HG02623 (cell line): ENCODE measurements around the gene GRIK4.
"Not testable (repeated sequence)": the region's sequence is repeated elsewhere in the genome, so short reads cannot be mapped to it uniquely, and the experiment has no call there.

Experiments
- ATAC-seq: cut with Tn5 transposase; IDR thresholded peaks from one replicate; pipeline ENCODE4 v1.9.1; 2021; ENCODE audit warnings: moderate library complexity; ENCODE audit not compliant: unreplicated experiment

The GRIK4 gene

DNA sequence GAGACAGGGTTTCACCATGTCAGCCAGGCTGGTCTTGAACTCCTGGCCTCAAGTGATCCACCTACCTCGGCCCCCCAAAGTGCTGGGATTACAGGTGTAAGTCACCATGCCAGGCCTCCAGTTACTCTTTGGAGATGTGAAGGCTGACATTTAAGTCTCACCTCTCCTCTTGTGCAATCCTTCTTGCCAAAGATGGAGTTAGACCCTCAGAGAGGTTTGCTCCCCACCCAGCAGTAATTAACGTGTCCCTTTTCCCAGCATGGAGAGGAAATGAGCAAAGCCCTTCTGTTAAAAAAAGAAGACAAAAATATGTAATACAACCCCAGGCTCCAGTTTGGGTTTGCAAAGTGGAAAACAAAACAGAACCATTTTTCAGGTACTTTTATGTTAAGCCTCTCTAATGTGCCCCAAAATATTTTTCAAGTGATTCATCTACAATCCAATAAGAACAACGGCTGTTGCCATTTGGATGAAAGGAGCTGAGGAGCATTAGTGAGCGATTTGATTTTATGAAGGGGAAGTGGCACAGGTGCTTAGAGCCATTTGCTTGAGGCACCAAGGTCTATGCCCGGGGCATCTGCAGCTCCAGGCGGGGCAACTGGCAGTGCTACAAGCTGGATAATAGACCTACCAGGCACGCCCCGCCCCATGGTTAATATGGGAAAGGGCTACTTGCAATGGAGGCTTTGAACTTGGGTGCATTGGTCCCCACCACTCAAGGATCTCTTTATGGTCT lies 57.2 kb downstream of the GRIK4 start:
- no peak for ATAC-seq

DNA sequence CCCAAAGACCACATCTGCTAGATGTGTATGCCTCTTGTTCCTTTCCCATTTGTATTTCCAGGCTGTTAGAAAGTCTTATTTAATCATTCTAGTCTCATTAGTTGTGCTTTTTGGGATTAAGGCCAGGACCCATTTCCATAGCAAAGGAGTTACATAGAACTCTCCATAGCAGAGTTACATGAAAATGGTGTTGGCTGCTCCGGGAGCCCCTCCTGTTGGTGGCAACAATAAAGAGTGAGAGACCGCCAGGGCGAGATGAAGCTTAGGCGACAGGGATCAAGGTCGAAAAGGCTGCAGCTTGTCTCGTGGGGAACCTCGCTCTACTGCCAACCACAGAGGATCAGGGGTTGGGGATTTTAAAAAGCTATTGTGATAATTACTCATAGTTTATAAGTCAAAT lies 58.3 kb downstream of the GRIK4 start:
- ATAC-seq, result no peak

GRCh38 chr11:120571476-120571875 lies 59.9 kb downstream of the GRIK4 start:
- ATAC-seq, result no peak

DNA sequence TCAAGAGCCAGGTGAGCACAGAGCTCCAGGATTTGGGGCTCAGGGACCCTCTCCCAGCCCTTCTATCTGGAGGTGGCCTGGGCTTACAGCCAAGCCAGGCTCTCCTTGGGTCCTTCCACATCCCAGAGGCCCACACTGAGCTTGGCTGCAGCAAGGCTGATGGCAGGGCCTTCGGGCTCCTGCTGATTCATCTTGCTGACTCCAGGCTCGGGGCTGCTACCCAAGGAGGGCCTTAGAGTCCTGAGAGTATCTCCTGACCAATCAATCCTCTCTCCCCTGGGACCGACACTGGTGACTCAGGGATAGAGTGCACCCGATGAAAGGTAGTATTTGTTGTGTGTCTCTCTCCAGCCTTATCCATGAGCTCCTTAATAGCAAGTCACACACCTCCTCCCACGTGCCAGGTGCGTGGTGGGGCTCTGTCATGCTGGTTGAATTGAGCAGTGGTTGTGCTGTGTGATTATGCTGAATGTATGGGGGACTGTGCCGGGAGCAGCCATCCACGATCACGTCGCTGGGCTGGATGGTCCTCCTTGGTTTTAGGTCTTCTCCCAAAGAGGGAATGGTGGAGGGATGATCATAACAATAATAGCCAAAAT lies 62.3 kb downstream of the GRIK4 start:
- no peak for ATAC-seq

GRCh38 chr11:120574876-120575275 lies 63.3 kb downstream of the GRIK4 start:
- ATAC-seq, result no peak

- no peak for ATAC-seq
Observed at GRCh38 chr11:120575461-120575860, 63.9 kb downstream of the GRIK4 start.

GRCh38 chr11:120576606-120577005 lies 65.1 kb downstream of the GRIK4 start:
- ATAC-seq, result no peak

DNA sequence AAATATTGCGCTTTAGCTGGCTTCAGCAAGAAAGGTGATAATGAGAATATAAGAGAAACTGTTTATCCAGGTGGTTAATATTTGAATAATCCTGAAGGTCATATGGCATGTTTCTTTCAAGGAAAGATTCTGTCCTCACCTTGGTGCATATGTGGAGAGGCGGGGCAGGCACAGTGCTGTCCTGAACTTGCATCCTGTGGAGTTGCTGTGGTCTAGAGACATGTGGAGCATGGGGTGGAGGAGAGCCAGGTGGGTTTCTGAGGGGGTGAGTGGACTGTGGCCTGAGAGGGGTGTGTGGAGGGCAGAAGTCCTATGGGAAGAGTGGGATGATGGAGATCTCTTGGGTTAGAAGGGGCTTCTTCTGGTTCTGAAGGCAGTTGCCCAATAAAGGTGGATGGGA lies 65.5 kb downstream of the GRIK4 start:
- no peak for ATAC-seq

GRCh38 chr11:120577624-120578363 lies 66.2 kb downstream of the GRIK4 start:
- no peak for ATAC-seq

GRCh38 chr11:120578596-120579154 lies 67.1 kb downstream of the GRIK4 start:
- no peak for ATAC-seq

DNA sequence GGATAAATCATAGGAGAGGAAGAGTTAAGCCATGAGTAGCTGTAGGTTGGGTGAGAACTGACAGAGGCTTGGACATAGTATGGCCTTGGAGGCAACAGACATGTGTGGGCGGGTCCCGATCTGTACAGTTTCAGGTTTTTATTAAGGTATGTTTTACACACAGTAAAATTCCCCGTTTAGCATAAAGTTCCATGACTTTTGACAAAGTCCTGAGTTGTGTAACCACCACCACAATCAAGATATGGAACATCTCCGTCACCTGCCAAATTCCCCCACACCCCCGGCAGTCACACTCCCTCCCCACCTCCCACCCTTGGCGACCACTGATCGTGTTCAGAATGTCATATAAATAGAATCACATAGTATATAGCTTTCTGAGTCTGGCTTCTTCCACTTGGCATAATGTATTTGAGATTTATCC lies 68.1 kb downstream of the GRIK4 start:
- ATAC-seq, result no peak

GRCh38 chr11:120581313-120581712 lies 69.8 kb downstream of the GRIK4 start:
- ATAC-seq, result no peak

DNA sequence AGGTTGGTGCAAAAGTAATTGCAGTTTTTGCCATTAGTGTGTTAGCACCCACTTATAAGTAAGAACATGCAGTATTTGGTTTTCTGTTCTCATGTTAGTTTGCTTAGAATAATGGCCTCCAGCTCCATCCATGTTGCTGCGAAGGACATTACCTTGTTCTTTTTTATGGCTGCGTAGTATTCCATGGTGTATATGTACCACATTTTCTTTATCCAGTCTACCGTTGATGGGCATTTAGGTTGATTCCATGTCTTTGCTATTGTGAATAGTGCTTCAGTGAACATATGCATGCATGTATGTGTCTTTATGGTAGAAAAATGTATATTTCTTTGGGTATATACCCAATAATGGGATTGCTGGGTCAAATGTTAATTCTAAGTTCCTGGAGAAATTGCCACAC lies 71.0 kb downstream of the GRIK4 start:
- ATAC-seq, result not testable (repeated sequence)

GRCh38 chr11:120586072-120586471 lies 74.5 kb downstream of the GRIK4 start:
- ATAC-seq, result no peak

- ATAC-seq, result no peak
Observed at GRCh38 chr11:120586728-120587127, 75.2 kb downstream of the GRIK4 start.

DNA sequence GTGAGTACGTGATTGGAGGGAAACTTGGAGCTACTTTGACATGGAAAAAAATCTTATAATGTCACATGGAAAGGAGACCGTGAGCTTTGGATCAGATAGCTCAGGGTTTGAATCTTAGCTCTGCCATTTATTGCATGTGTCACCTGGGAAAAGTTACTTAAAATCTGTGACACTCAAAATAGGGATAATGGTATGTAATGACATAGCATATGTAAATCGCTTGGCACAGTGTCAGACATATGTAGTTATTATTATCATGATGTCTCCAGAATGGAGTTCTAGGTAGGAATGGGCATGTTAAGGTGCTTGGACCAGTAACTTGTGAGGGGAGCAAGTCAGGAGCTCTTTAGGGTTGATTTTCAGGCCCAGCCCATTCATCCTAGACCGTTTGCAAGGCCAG lies 75.8 kb downstream of the GRIK4 start:
- ATAC-seq, result no peak

DNA sequence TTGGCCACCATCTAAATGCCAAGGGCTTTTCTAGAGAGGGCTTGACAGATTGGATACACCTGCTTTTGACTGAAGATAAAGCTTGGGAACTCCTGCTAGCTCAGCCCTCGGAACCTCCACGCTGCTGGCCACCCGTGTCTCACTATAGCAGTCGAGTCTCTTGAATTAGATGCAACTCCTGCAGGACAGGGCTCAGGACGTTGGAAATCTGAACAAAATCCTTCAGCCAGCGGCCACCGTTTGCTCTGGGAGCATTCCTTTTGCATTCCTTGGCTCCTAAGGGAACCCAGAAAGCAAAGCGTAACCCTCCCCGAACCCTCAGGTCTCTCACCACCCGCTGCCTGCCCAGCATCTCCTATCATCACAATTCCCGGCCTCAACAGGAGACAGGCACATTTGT lies 77.8 kb downstream of the GRIK4 start:
- no peak for ATAC-seq

GRCh38 chr11:120590472-120590871 lies 78.9 kb downstream of the GRIK4 start:
- no peak for ATAC-seq

- ATAC-seq, result no peak
Observed at GRCh38 chr11:120594746-120595145, 83.2 kb downstream of the GRIK4 start.

DNA sequence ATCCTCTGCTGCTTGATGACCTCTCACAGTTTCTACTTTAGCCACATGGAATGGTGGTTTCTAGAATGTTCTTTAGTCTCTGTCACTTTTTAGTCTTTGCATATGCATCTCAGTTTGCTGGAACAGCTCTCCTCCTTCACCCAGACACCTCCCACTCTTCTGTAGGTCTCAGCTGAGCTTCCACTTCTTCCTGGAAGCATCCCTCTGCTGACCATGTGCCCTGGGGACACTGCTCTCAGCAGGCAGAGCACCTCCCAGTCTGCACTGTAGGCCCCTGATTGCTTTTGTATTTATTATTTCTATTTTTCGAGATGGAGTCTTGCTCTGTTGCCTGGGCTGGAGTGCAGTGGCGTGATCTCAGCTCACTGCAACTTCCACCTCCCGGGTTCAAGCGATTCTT lies 84.0 kb downstream of the GRIK4 start:
- no peak for ATAC-seq

DNA sequence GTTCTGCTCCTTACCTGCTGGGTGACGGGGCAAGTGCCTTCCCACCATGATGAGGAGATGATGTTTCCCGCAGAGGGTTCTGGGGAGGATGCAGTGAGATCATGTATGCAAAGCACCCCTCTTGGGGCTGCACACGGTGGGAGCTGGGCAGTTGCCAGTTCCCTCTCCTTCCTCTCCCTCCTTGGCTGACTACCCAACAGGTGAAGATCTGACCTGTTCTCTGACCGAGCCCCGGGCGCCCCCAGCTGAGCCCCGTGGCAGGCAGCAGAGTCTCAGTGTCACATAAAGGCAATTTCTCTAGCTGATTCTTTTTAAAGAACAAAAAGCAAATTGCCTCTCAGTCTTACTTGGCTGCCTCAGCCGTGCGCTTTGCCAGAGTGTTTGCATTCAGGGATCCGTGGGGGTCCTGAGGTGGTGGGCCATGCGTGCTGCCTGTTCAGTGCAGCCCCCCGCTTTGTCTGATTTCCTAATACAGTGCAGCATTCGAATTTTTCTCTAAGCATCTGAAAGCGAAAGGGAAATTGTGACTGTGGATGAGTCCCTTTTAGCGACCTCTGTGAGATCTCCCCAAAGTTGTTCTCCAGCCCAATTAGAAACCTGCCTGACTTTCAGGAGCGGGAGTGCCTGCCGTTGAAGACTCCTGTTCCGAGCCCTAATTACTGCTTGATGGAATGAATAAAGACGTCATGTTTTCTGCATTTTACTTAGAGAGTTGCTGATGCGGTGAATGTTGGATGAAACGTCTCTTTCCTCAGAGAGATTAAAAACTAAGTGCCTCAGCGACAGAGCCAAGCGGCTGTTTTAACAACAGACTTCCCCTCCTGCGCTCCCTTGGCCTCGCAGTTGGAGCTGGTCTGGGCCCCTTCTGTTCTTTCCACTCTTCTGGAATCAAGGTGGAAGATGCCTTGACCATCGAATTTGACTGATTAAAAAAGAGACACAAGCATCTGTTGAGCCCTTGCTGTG lies 86.0 kb downstream of the GRIK4 start:
- no peak for ATAC-seq
